Measurements from ENCODE around the gene SLC5A9.
"Not testable (repeated sequence)": the region's sequence is repeated elsewhere in the genome, so short reads cannot be mapped to it uniquely, and the experiment has no call there.

Gene SLC5A9

DNA sequence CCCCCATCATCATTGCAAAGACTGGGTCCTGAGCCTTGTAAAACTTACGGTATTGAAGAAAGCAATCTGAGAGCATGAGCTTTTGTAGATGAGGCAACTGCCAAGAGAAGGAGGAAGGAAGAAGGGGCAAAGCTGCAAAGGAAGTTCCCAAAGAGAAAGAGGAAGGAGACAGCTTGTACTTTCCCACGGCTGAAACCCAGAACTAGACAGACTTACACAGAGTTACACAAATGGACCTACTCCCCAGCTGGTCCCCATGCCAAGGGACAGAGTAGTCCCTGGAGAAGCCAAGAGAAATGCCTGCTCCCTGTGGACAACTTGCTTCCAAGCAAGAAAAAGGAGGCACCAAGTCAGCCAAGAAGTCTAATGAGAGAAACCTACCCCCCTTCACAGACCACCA lies 22.6 kb downstream of the SLC5A9 start:
- no peak for DNase-seq

DNA sequence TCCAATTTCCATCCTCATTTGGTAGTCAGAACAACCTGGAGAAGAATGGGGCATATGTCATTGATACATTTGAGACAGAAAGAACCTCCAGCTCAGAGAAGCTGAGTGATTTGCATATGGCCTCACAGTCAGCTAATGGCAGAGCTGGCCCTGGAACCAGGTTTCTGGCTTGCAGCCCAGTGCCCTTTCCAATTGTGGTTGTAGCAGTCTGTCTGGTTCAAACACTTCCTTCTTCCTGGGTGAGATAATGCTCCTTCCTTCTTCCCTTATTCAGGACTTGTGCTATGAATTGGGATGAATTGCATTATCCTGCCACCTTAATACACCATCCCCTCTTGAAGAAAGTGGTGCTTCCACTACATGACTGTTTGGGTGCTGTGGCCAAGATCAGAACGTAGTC lies 24.2 kb downstream of the SLC5A9 start:
- DNase-seq = peak in 2 of 3 experiments; percentile 3 to 9

DNA sequence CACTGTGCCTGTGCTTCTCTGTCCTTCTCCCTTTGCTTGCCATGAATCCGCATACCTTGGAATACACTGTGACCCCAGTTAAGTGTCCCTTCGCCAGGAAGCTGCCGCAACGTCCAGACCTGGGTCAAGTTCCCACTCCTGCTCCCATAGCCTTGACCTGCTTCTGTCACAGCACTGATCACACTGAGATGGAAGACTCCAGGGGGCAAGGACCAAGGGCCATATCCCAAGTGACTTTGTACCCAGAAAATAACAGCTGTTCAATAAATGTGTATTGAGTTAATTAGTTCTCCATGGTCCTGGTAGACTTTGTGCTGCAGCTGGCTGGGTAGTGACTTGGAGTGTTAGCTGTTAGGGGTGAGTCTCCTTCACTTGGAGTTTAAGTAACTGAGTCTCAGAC lies 25.8 kb downstream of the SLC5A9 start:
- no peak for DNase-seq

DNA sequence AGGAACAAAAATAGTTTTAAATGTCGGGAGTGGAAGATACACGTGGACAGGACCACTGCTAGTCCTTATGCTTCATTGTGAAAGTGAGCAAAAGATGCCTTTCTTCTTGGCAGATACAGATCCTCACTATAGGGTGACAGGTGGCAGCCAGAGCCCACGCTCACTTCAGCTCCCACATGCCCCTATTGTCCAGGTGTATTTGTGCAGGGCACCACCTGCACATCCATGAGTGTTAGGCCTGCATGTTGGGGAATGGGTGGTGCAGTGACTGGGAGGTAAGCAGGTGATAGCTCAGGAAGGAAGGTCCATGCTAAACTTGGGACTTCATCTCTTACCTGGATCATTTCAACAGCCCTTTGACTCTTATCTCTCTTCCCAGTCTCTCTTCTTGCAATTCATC lies 27.4 kb downstream of the SLC5A9 start:
- peak in 2 of 3 experiments; percentile 11 to 22 for DNase-seq

DNA sequence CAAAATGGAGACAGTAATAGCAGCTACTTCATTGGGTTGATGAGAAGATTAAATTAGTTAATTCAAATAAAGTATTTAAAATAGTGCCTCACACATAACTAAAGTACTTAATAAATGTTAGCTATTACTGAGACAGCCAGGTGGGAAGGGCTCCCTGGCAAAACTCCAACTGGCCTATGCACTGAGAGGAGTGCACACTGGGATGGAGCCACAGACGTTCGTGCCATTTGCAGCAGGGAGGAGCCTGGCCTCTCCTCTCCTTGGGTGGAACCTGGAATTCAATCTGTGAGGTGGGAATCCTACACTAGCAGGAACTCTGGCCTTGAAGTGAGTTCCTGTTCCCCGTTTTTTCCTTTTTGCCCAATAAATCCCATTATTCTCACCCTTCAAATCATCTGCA lies 28.1 kb downstream of the SLC5A9 start:
- DNase-seq = peak in 2 of 3 experiments; percentile 4 to 34

DNA sequence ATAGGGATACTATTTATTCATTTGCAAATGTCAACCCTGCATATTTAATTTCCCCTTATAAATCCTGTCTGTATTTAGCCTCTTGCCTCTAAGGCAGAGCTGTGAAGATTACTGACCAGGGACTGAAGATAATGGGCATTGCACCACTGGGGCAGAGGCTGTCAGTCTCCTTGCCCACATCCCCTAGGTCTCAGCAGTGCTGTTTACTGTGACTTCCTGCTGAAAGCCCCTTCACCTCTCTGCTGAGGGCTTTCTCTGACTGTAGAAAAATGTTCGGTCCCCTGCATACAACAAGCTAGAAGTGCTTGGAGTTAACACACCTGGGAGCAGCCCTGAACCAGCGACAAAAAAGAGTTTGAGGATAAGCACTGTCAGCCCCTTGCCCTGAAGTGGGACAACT lies 28.8 kb downstream of the SLC5A9 start:
- DNase-seq = no peak

DNA sequence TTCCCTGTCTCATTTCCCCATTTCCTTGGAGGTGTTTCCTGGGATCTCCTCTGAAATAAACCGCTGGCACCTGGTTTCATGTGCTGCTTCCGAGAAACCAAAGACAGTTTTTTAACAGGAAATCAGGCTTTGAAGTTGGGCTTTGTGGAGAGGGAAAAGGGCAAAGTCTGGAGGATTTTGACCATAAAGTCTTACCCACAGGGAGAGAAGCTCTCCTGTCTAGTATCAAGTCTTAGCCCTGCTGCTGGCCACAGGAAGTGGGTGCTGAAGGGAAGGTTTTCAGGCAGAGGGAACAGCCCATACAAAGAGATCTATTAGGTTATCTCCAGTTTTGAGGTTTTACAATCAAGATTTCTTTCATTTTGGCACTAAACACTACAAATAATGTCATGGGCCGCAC lies 29.3 kb downstream of the SLC5A9 start:
- DNase-seq = no peak

DNA sequence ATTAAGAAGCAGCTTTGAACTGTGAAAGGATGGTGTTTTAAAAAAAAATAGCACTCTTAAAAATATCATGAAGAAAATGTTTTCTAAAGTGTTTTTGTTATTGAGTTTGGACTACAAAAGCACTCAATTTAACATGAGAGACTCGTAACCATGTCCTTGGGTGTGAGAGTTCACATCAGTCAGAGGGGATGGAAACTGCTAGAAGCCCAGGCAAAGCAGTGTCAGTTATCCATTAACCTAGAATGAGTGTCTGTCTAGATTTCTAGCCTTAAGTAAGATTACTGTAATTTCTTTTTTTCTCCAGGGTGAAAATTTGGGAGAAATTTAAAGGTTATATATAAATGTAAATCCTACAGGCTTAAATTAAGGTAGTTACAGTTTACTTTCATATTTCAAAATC lies 31.7 kb downstream of the SLC5A9 start:
- DNase-seq = no peak

DNA sequence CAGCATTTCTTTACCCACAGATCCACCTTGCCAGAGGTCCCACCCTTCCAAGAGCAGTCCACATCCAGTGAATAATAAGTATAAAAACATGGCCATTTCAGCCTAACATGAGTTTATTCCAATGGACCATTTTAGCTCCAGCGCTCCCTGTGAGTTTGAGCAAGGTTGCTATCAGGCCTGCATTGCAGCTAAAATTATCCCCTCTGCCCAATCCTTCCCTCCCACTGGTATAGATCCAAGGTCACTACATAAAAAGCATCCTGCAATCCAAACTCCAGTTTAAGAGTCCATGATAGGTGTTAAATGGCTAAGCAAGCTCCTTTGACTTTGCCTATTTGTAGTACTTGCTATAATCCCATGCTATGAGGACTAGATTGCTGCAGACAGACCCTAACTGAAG lies 35.6 kb downstream of the SLC5A9 start:
- DNase-seq = no peak

DNA sequence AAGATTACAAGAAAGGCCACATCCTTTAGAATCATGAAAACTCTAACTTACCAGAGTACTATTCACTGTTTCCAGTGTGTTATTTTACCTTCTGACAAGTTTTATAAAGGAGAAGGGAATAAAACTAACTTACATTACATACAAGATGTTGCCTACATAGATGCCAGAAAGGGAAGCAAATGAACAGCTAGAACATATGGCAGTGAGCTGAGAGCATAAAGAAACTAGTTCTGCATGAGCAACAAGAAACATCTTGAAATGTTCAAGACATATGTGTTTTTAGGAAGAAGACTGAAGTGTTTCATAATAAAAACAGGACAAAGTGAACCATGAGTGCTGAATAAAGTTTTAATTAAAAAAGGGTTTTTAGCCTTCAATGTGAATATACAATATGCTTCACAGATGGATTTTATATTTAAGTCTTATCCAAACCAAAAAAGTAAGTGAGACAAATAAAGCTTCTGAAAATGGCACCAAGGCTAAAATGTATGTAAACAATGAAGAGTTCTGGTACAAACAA lies 39.4 kb downstream of the SLC5A9 start:
- no peak for DNase-seq

DNA sequence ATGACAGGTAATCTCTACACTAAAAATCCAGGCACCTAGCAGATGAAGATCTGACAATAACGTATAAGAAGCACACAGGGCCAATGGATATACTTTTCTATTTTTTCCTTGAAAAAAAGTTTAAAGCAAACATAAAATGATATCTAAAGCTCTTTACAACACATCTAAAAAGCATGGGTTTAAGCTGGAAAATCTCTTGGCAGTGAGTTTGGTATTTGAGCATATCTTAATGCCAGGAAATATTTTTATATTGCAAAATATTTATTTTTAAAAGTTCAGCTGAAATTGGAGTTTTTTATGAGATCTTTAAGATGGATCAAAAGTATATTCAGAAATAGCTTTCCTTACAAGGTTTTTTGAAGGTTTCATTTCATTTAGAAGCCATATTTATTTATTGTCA lies 40.5 kb downstream of the SLC5A9 start:
- no peak for DNase-seq

DNA sequence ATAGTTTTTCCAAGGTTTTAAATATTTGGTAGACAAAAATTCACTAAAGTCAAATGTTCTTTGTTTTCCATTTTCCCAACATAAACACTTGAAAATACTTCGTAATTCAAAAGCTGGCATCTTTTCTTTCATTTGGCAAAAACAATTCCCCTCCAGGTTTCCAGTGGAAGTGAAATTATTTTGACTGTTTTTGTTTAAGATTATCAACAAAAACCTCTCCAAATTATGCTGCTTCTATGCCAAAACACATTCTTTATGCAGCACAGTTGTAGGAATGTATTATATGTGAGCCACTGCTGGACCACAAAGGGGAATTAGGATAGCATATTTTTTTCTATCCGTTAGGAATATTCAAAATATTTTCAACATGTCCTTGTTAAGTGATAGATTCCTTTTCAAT lies 44.1 kb downstream of the SLC5A9 start:
- no peak for DNase-seq

DNA sequence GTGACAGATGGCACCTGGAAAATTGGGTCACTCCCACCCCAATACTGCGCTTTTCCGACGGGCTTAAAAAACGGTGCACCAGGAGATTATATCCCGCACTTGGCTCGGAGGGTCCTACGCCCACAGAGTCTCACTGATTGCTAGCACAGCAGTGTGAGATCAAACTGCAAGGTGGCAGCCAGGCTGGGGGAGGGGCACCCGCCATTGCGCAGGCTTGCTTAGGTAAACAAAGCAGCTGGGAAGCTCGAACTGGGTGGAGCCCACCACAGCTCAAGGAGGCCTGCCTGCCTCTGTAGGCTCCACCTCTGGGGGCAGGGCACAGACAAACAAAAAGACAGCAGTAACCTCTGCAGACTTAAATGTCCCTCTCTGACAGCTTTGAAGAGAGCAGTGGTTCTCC lies 54.9 kb downstream of the SLC5A9 start:
- not testable (repeated sequence) for DNase-seq

DNA sequence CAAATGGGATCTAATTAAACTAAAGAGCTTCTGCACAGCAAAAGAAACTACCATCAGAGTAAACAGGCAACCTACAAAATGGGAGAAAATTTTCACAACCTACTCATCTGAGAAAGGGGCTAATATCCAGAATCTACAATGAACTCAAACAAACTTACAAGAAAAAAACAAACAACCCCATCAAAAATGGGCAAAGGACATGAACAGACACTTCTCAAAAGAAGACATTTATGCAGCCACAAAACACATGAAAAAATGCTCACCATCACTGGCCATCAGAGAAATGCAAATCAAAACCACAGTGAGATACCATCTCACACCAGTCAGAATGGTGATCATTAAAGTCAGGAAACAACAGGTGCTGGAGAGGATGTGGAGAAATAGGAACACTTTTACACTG lies 59.8 kb downstream of the SLC5A9 start:
- DNase-seq = not testable (repeated sequence)

DNA sequence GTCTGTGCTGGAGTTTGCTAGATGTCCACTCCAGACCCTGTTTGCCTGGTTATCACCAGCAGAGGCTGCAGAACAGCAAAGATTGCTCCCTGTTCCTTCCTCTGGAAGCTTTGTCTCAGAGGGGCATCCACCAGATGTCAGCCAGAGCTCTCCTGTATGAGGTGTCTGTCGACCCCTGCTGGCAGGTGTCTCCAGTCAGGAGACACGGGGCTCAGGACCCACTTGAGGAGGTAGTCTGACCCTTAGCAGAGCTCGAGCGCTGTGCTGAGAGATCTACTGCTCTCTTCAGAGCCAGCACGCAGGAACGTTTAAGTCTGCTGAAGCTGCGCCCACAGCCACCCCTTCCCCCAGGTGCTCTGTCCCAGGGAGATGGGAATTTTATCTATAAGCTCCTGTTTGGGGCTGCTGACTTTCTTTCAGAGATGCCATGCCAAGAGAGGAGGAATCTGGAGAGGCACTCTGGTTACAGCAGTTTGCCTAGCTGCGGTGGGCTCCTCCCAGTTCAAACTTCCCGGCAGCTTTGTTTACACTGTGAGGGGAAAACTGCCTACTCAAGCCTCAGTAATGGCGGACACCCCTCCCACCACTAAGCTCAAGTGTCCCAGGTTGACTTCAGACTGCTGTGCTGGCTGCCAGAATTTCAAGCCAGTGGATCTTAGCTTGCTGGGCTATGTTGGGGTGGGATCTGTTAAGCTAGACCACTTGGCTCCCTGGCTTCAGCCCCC lies 62.3 kb downstream of the SLC5A9 start:
- DNase-seq = peak in 1 of 3 experiments; percentile 4

DNA sequence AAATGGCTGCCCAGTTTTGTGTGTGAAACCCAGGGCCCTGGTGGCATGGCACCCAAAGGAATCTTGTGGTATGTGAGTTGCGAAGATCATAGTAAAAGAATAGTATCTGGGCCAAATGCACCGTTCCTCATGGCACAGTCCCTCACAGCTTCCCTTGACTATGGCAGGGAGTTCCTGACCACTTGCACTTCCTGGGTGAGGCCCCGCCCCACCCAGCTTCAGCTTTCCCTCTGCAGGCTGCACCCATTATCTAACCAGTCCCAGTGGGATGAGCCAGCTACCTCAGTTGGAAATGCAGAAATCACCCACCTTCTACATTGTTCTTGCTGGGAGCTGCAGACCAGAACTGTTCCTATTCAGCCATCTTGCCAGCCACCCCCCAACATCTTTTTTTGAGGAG lies 63.0 kb downstream of the SLC5A9 start:
- DNase-seq = no peak

DNA sequence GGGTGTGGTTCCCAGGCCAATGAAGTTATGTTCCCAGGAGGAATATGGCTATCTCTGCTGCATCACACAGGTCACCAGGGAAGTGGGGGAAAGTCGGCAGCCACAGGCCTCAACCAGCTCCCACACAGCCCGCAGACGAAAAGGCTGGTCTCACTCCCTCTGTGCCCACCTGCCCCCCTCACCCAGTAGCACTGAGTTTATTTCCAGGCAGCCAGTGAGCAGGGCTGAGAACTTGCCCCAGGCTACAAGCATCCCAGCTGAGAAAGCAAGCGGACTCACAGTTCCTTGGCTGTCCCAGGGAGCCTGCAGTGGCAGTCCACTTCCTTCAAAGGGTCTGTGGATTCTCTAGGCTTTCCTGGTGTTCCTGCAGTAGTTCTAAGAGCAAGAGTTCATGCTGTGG lies 68.9 kb downstream of the SLC5A9 start:
- no peak for DNase-seq

DNA sequence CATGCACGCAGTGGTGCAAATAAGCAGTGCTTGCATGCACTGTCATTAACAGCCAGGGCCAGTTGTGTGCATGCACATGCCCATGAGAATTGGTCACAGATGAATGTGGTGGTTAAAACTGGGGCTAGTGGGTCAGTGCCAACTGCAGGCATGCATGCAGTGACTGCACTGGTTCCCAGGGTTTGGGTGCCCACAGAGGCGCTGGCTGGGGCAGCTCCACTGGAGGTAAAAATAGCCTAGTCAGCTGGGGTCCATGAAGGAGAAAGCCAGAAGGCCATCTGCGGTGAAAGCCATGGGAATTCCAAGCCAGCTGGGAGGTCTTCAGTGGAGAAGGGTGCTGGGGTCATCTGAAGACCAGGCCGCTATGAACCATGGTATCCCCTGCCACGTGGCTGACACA lies 70.2 kb downstream of the SLC5A9 start:
- DNase-seq = no peak

DNA sequence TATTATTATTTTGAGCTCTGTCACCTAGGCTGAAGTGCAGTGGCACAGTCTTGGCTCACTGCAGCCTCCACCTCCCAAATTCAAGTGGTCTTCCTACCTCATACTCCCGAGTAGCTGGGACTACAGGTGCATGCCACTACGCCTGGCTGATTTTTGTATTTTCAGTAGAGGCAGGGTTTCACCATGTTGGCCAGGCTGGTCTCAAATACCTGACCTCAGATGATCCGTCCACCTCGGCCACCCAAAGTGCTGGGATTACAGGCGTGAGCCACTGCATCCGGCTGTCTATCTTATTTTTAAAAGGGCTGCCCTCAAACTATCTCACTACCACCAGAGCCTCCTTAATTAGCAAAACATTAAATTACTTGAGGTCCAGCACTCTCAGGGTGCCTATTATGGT lies 71.6 kb downstream of the SLC5A9 start:
- not testable (repeated sequence) for DNase-seq

DNA sequence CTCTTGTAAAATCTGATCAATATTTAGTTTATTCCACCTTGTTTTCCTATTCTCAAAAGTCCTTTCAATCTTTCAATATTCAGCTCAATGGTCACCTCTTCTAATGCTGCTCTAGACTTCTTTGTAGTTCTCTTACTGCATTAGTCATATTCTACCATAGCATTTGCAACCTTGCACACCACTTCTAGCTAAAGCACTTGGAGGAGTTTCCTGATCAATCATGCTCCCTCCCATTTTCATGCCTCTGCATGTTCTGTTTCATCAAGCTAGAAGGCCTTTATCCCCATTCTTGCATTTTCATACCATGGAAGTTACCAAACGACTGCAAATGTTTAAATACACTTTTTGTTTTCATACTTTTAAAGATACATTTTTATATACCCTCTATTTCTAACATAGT lies 72.1 kb downstream of the SLC5A9 start:
- no peak for DNase-seq

Data from NCI-H1417 (cell line).